Measurements from ENCODE around the gene ST3GAL2. TPM values are rescaled to one million over a fixed set of nuclear protein-coding genes. Genes with fewer than 3 reads are reported as not detected.
"Not testable (repeated sequence)": the region's sequence is repeated elsewhere in the genome, so short reads cannot be mapped to it uniquely, and the experiment has no call there.

The ST3GAL2 gene
- total and polyA plus RNA-seq, 2 of the 4 experiments (the other 2 are of a cell fraction), result 17.4 to 17.7 TPM

DNA sequence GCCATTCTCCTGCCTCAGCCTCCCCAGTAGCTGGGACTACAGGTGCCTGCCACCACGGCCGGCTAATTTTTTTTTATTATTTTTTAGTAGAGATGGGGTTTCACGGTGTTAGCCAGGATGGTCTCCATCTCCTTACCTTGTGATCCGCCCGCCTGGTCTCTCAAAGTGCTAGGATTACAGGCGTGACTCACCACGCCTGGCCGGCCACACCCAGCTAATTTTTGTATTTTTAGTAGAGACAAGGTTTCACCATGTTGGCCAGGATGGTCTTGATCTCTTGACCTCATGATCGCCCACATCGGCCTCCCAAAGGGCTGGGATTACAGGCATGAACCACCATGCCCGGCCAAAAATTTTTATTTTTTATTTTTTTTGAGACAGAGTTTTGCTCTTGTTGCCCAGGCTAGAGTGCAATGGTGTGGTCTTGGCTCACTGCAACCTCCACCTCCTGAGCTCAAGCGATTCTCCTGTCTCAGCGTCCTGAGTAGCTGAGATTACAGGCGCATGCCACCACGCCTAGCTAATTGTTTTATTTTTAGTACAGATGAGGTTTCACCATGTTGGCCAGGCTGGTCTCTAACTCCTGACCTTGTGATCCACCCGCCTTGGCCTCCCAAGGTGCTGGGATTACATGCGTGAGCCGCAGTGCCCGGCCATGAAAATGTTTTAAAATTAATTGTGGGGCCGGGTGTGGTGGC is 52.5 kb downstream of the ST3GAL2 start:
- H3K18ac ChIP-seq (ENCODE audit: low read depth, low read length); H3K56ac ChIP-seq (ENCODE audit: extremely low read depth, insufficient read depth, low read length); H3K23ac ChIP-seq (ENCODE audit: low read depth, low read length); DNase-seq; CTCF ChIA-PET; H2BK120ac ChIP-seq (ENCODE audit: low read depth, low read length); H3K4me3 ChIP-seq (ENCODE audit: insufficient read depth, low read depth, low read length); H3K27ac ChIP-seq (ENCODE audit: insufficient read depth, low read length); H3K14ac ChIP-seq (replicated peaks; ENCODE audit: low read depth, low read length); H3K79me1 ChIP-seq (ENCODE audit: low read depth in 1 of 2, low read length in 2 of 2); H4K8ac ChIP-seq (ENCODE audit: low read depth in 2 of 2, low read length in 2 of 2); intact Hi-C loops (cut with micrococcal nuclease); H4K5ac ChIP-seq (ENCODE audit: low read depth, low read length); ATAC-seq (ENCODE audit: low read depth); H3K9ac ChIP-seq (ENCODE audit: low read depth, low read length); H3K4ac ChIP-seq (ENCODE audit: low read depth, low read length); H4K20me1 ChIP-seq (ENCODE audit: insufficient read depth, low read length); H3K4me1 ChIP-seq (ENCODE audit: control insufficient read depth, insufficient read depth, low read length); BruUV-seq (replicated peaks); H2AFZ ChIP-seq (replicated peaks; ENCODE audit: low read length, poor library complexity); H4K91ac ChIP-seq (ENCODE audit: insufficient read depth, low read depth, low read length); dilution Hi-C loops (cut with HindIII; ENCODE audit: low sequenced_read_pairs, unreplicated experiment); H2BK20ac ChIP-seq (ENCODE audit: low read depth, low read length); H3K27me3 ChIP-seq (ENCODE audit: control insufficient read depth, insufficient read depth, low read length); H3K9me3 ChIP-seq (ENCODE audit: control insufficient read depth, insufficient read depth, low read length); POLR2A ChIA-PET (ENCODE audit: unreplicated experiment); H2AK9ac ChIP-seq (replicated peaks; ENCODE audit: low read depth, low read length, poor library complexity); H2AK5ac ChIP-seq (ENCODE audit: low read depth, low read length); H2BK5ac ChIP-seq (ENCODE audit: low read depth, low read length, poor library complexity, severe bottlenecking); in situ Hi-C loops (cut with MboI; ENCODE audit: low sequenced_read_pairs); H2BK15ac ChIP-seq (ENCODE audit: low read depth, low read length); H3K4me2 ChIP-seq (ENCODE audit: low read depth, low read length): not testable (repeated sequence)
- Histone ChIP-seq H3K36me3 (ENCODE audit: control insufficient read depth, insufficient read depth, low read length) (peaks cover 20% of the 10 kb centered on the region), H3K9me1 (ENCODE audit: insufficient read depth, low read length) (peaks cover 12% of the 10 kb centered on the region)
- 93% methylated on average over 5 of the region's 20 CpGs; no CpG with 5 or more reads in 1 of the 2 experiments for WGBS, 2 experiments (ENCODE audit: extremely low coverage in 2 of 2, insufficient read length in 1 of 2)

All from IMR-90 (cell line).